Measurements from ENCODE around the gene UXS1. TPM values are rescaled to one million over a fixed set of nuclear protein-coding genes. Genes with fewer than 3 reads are reported as not detected.

Gene UXS1
- total RNA-seq, 1 donor from 2014 or later, result 21.0 TPM

DNA sequence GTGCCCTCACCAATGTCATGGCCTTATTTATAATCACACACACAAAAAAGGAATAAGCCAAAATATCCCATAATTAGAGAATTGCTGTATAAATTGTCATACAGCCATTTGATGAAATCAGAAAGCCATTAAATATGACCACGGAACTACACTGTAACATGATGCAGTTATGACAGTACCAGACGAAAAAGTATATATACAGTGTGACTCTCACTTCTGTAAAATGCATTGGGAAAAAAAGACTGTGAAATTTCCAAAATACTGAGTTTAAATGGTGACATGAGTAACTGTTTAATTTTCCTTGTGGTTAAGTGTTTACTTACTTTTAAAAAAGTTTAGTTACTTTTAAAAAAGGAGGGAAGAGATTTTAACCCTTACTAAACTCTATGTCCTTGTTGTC, 25.4 kb downstream of the UXS1 start:
- DNase-seq (no peak), ATAC-seq (ENCODE audit: poor library complexity) (no peak)
- intact Hi-C loops (cut with DNase I), result no loop called here

DNA sequence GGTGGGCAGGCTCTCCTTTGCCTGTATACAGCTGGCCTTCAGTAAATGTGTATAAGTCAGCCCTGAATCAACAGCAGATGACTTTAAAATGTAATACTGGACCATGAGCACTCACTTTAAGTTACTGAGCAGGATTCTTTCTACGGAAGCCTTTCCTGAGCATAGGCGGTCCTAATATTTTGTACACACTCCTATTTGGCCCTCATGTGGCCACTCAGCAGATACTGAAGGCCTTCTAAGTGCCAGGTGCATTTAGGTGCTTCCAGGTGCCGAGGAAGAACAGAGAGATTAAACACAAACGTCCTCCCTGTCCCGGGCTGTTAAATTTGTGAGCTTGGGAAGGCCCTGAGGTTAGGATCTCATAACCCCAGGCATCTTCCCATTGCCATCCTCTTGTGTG, 27.0 kb downstream of the UXS1 start:
- ATAC-seq (ENCODE audit: poor library complexity), result no peak
- intact Hi-C loops (cut with DNase I), result no loop called here
- DNase-seq, result no peak

DNA sequence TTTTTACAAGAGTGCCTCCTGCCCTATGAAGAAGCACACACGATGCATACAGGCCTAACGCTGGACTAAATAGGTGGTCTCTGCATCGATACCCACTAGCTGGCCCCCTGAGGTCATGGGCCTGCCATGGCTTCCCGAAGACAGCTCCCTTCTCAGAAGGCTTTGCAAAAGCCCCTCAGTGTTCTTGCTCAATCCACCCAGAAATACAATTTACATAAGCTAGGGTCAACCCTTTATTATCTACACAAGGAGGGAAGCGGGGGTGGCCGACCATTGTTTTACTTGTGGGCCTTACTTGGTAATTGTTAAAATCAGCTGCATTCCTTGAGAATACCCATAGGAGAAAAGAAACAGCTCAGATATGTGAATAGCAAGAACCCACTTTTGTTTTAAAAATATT, 28.5 kb downstream of the UXS1 start:
- DNase-seq (no peak), ATAC-seq (ENCODE audit: poor library complexity) (no peak)
- intact Hi-C loops (cut with DNase I), result no loop called here

DNA sequence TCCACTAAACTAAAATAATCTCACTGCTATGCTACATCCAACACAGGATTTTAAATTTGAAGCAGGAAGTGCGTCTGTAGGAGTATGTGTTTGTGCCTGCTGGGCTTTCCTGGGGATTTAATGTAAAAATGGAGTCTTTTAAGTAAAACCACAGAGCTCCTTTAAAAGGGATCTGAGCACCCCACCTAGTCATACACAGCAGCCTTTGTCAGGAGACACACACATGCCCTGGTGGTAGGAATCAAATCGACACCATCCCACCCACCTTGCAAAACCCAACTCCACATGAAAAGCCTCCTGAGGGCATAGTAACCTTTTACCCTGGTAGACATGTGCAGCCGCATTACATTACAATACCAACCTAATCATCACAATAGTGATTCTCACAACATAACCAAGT, 29.1 kb downstream of the UXS1 start:
- no peak for ATAC-seq (ENCODE audit: poor library complexity)
- intact Hi-C loops (cut with DNase I), result no loop called here

DNA sequence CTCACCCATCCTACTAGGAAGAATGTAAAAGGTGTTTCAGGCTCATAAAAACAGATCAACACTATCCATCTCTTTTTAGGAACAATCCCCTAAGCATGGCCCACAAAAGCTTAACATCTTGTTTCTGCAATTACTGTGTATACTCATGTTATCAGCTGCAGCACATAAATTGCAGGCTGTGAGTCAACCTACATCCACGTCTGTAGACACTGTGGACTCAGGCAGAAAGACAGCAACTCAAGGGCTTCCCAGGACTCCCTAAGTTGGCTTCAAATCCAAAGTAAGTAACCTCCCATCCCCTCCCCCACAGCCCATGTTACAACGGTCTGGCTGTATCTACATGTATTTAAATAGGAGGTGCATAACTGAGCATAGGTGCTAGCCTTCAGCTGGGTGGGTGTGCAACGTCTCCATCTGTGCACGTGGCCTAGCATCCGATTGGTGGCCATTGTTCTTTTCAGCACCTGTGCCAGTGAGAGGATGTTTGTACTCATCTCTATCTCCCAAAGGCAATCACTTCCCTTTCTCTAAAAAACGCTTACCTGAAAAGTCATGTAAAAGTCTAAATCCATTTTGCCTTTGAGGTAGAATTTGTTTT, 30.1 kb downstream of the UXS1 start:
- intact Hi-C loops (cut with DNase I), result no loop called here
- no peak for DNase-seq
- no peak for ATAC-seq (ENCODE audit: poor library complexity)

More for the DNA sequence above, 29.1 kb downstream of the UXS1 start:
- no peak for DNase-seq

DNA sequence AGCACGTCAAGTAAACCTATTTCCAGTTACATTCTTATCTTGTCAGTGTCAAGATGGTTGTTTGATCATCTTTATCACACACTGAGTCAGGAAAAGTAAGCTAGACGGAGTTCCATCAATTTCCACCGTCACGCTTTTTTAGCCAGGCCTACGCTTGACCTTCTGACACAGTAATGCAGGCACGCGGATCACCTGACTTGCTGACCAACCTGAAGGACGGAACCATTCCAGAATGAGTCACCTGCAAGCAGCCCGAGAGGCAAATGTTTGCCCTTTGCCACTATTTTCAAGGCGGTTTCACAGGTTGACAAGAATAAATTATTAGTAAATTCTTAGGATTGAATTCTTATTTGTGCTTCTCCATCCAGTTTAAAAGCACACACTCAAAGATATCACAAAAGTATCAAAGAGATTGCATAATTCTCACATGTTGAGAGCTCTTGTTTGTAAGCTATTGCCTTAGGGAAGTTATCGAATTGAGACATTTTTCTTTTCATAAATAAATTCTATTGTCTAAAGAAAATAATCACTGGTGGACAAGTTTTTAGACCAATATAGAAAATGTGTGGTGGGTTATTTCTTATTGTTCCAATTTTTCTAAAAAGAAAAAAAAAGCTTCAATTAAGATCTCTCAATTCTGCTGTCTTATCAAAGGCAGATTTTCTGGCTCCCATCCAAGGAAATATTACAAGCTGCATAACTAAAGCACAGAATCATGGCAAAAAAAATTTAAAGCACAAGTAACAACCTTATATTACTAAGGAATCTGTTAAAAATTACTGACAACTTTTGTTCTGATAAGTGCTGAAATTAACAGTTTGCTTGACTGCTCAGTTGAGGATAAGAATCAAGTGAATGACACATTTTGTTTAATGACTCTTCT, 31.9 kb downstream of the UXS1 start:
- DNase-seq, result no peak
- intact Hi-C loops (cut with DNase I), result no loop called here
- no peak for ATAC-seq (ENCODE audit: poor library complexity)

DNA sequence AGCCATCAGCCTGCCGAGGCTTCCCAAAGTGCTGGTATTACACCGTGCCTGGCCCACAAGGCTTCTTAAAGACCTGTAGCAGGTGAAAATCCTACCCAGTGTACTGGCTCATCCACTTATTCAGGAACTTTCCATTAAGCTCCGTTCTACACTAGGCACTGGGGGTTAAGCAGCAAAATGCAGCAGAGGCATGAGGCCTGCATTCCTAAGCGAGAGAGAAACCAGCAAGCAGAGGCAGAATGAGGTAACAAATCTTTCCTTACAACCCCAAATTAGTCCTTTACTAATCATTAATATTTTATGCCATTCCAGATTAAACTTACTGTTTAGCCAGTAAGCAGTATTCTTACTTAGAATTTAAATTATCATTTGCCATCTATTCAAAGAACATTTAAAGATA, 32.8 kb downstream of the UXS1 start:
- ATAC-seq (ENCODE audit: poor library complexity) (no peak), DNase-seq (no peak)
- intact Hi-C loops (cut with DNase I), result no loop called here

DNA sequence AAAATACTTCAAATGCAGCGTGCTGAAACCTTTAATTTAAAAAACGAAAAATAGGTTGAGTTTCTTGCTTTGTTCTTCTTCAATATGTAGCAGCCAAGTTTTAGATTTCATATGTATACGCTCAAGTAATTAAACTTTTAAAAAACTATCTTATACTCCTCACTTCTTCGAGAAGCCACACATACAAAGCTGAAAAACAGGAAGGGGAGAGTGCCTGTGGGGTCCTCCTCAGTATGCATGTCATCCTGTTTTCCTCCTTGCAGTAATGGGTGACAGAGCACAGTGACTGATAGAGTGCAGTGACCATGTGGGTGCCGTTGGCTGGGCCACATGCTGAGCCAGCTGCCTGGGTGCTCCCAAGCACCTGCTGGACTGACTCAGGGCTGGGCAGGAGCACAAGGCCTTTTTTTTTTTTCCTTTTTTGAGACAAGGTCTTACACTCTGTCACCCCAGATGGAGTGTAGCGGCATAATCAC, 33.3 kb downstream of the UXS1 start:
- DNase-seq, result no peak
- no peak for ATAC-seq (ENCODE audit: poor library complexity)
- intact Hi-C loops (cut with DNase I), result no loop called here

DNA sequence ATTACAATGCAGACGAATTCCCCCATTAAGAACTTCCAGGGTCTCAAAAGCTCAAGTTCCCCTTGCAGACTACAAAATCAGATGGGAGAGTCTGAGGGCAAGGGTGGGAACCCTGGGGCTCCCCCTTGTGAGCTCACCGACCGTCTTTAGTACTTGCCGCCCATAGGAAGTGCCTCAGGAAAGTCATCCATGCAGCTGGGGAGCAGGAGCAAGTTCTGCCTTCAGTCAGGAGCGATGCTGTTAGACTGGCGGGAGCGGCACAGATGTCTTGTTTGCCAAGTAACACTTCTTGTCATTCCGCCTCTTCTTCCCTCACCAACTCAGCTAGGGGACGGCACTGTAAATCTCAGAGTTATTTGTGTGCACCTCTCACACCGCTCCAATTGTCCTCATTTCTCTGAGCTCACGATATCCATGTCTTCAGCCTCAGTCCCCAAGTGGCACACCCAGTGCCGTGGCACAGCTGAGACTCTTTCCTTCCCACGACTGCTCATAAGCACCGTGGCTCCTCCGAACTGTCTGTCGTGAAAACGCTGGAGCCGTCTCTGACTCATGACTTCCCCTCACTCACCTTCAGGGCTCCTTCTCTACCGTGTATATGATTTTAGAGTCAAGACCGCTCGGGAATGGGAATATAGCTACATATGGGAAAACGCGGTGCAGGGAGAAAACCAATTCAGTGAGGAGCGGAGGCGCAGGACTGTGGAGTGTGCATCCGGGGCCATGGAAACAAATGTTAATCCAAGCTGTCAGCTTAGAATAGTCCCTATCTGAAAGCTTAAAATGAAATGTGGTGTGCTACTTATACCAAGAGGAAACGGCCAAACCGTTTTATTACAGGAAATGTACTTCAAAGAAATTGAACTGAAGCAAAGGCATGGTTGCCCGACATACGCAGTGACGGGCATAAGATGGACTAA, 34.0 kb downstream of the UXS1 start:
- ATAC-seq (ENCODE audit: poor library complexity), result no peak
- intact Hi-C loops (cut with DNase I), result no loop called here
- no peak for DNase-seq

DNA sequence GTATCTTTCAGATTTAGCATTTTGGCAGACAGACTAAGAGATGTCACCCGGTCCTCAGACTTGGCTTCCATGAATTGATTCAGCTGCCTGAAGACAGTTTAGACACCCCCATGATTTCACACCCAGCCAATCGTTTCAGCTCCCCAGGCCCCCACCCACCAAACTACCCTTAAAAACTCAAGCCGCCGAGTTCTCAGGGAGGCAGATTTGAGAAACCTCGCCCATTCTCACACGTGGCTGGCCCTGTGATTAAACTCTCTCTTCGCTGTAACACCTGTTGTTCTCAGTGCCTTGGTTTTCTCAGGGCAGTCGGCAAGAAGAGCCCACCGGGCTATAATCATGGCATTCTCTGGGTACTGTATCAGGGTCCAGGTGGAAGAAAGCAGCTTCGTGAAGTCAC, 35.2 kb downstream of the UXS1 start:
- ATAC-seq (ENCODE audit: poor library complexity), result no peak
- intact Hi-C loops (cut with DNase I), result no loop called here
- no peak for DNase-seq

DNA sequence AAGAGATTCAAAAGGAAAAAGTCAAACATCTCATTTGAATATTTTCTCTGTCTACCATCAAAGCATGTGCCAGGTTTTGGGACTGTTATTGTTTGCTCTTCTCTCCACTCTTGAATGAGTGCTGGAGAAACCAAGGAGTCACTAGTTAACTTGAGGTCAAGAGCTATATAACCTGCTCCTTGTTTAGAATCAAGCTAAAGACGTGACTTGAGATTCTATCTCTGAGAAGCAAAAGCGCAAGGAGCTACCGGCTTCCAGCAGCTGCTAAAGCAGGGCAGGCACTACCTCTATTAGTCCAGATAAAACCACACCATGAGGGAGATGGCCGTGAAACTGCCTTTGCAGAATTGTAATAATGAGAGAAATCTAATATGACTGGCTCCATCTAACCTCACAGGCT, 36.0 kb downstream of the UXS1 start:
- intact Hi-C loops (cut with DNase I), result no loop called here
- ATAC-seq (ENCODE audit: poor library complexity) (no peak), DNase-seq (no peak)

DNA sequence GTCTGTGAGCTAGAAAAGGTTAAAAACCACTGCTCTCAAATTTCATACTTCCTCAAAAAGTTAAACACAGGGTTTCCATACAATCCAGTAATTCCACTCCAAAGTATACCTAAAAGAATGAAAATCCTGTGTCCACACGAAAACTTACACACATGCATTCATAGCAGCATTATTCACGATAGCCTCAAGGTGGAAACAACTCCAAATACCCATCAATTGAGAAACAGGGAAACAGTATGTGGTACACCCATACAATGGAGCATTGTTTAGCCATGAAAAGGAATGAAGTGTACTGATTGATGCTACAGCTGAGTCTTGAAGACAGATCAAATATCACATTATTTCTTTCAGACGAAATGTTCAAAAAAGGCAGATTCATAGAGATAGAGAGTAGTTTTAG, 36.7 kb downstream of the UXS1 start:
- intact Hi-C loops (cut with DNase I), result no loop called here
- DNase-seq, result no peak
- ATAC-seq (ENCODE audit: poor library complexity), result no peak

DNA sequence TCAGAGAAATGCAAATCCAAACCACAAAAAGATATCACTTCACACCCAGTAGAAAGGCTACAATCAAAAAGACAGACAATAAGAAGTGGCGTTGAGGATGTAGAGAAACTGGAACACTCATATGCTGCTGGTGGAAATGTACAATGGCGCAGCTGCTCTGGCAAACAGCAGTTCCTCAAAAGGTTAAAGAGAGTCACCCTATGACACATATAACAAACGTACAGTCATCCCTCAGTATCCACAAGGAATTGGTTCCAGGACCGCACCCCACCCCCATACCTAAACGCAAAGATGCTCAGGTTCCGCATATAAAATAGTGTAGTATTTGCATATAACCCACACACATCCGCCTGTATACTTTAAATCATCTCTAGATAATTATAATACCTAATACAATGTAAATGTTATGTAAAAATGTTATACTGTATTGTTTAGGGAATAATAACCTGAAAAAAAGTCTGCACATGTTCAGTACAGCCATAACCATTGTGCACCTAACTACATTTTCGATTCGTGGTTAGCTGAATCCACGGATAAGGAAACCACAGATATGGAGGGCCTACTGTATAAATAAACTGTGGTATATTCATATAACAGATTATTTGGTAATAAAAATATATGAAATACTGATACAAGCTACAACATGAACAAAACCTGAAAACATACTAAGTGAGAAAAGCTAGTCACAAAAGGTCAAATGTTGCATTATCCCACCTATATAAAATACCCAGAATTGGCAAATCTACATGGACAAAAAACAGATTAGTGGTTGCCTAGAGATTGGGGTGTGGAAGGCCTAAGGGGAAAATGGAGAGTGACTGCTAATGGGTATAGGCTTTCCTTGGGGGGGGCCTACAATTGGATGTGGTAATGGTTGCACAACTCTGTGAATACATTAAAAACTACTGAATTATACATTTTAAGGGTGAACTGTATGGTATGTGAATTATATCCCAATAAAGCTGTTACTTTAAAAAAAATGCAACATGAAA, 37.5 kb downstream of the UXS1 start:
- ATAC-seq (ENCODE audit: poor library complexity) (no peak), DNase-seq (no peak)
- intact Hi-C loops (cut with DNase I), result no loop called here

DNA sequence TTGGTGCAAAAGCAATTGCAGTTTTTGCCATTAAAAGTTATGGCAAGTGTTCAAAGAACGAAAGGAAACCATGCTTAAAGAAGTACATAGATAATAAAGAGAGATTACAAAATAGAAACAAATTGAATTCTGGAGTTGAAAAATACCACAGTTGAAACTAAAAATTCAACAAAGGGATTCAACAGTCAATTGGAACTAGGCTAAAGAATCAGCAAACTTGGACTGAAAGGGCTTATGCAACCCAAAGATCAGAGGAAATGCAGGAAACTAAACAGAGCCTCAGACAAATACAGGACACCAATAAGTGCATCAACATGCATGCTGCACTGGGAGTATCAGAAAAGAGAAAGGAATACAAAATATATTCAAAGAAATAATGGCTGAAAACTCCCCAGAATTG, 40.3 kb downstream of the UXS1 start:
- intact Hi-C loops (cut with DNase I), result no loop called here
- ATAC-seq (ENCODE audit: poor library complexity) (no peak), DNase-seq (no peak)

DNA sequence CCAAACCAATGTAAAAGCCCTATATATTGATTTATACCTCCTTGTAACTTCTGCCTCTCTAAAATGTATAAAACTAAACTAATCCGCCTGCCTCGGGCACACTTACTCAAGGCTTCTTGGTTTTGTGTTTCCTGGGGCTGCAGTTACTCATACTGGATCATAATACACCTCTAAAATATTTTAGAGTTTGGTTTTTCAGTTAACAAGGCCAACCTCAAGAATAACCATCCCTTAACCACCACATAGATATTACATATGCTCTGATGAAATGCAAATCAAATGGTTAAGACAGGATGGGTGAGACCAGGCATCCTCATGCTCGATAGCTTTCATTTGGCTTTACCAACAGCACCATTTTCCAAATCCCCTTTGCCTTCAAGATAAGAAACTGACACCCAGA, 46.4 kb downstream of the UXS1 start:
- intact Hi-C loops (cut with DNase I), result no loop called here
- ATAC-seq (ENCODE audit: poor library complexity), result no peak

DNA sequence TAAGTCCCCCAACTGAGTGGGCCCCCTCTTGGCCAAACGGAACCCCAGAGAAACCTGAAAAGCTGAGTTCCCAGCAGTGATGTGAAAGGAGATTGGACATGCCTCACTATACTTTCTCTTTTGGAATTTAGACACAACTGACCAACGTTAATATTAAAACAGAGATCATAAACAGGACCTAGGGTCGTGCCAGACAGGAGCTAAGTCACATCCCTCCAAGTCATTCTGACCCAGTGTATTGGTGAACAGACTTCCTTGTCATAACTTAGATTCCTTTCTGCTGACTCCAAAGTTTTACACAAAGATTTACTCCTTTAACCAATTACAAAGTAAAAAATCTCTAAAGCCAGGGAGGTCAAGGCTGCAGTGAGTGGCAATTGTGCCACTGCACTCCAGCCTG, 46.9 kb downstream of the UXS1 start:
- intact Hi-C loops (cut with DNase I), result no loop called here
- ATAC-seq (ENCODE audit: poor library complexity), result no peak
- no peak for DNase-seq

More for the DNA sequence above, 46.4 kb downstream of the UXS1 start:
- no peak for DNase-seq

DNA sequence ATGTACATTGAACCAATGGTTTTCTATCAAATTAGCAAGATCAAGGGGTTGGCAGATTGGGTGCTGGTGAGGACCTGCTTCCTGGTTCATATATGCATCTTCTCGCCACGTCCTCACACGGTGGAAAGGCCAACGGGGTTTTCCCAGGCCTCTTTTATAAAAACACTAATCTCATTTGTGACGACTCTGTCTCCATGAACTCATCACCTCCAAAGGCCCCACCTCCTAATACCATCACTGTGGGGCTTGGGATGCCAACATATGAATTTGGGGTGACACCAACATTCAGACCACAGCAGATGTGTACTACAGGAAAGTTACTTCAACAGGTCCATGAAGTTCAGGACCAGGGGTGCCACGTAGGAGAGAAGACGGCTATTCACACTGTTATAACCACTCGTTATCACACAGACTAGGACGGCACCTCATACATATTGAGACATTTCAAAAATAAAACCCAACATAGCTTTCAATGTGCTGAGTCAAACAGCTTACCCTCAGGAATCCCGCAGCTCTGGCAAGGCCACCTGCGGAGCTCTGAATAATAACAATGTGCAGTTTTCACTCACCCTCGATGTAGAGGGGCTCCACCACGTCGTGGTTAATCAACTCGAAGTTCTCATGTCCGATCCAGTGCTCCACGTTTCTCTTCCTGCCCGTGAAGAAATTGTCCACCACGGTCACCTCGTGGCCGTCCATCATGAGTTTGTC, 49.3 kb downstream of the UXS1 start:
- DNase-seq (no peak), ATAC-seq (ENCODE audit: poor library complexity) (no peak)
- intact Hi-C loops (cut with DNase I), result no loop called here
